GM12878 (cell line): ENCODE data around the gene MYO16.

ENCODE experiments used
- HDGF ChIP-seq: fragments of 450-650 bp; IDR thresholded peaks from 2 replicates; pipeline ENCODE4 v1.6.1; 2016; ENCODE audit warnings: antibody characterized with exemption
- MTA2 ChIP-seq: fragments of 450-650 bp; IDR thresholded peaks from 2 replicates; pipeline ENCODE4 v1.6.1; 2016; ENCODE audit warnings: low read depth, mild to moderate bottlenecking, moderate library complexity
- NRF1 ChIP-seq: conservative IDR thresholded peaks from 2 replicates; pipeline ENCODE4 v1.6.1; 2011; ENCODE audit warnings: mild to moderate bottlenecking, low read depth, low read length, improper control_type of control experiment
- POLR2A ChIP-seq: IDR thresholded peaks from 2 replicates; pipeline ENCODE4 v1.6.1; 2011; ENCODE audit warnings: low read depth, mild to moderate bottlenecking, low read length
- RAD21 ChIP-seq: IDR thresholded peaks from 2 replicates; pipeline ENCODE4 v1.6.1; 2011; ENCODE audit warnings: mild to moderate bottlenecking, low read depth, low read length, moderate library complexity; ENCODE audit not compliant: insufficient read depth
- RUNX3 ChIP-seq: IDR thresholded peaks from 2 replicates; pipeline ENCODE4 v1.6.1; 2012; ENCODE audit warnings: low read length, inconsistent platforms
- SRF ChIP-seq, 2 experiments: IDR thresholded peaks; 2 replicates each; pipeline ENCODE4 v1.6.1; 2011; ENCODE audit warnings: low read depth in 2 of 2, low read length in 2 of 2, mild to moderate bottlenecking in 1 of 2, moderate library complexity in 1 of 2
- TF ChIP-seq, protein P1 (sequence below), 3 experiments: IDR thresholded peaks in 2 of 3; conservative IDR thresholded peaks in 1 of 3; 2 replicates each; pipeline ENCODE4 v1.5.1; 2011; ENCODE audit warnings: low read depth in 3 of 3, low read length in 3 of 3, mild to moderate bottlenecking in 3 of 3, control low read depth in 2 of 3, moderate library complexity in 2 of 3, inconsistent platforms in 1 of 3, mixed read lengths in 1 of 3; ENCODE audit not compliant: control insufficient read depth in 2 of 3, insufficient read depth in 1 of 3; ENCODE audit errors: extremely low read depth in 1 of 3
- TF ChIP-seq, protein P2 (sequence below): fragments of 450-650 bp; IDR thresholded peaks from 2 replicates; pipeline ENCODE4 v1.6.1; 2017; ENCODE audit warnings: antibody characterized with exemption, mild to moderate bottlenecking, moderate library complexity

GRCh38 chr13:108674771-108675170, 45.4 kb downstream of the MYO16 start:
- TF ChIP-seq RAD21 (no peak), POLR2A (no peak), HDGF (no peak), RUNX3 (no peak), MTA2 (no peak), SRF (IDR thresholded peaks at IDR 0.05; ENCODE audit: low read depth in 2 of 2, low read length in 2 of 2) (no peak), NRF1 (no peak)
- TF ChIP-seq, protein P1, sequence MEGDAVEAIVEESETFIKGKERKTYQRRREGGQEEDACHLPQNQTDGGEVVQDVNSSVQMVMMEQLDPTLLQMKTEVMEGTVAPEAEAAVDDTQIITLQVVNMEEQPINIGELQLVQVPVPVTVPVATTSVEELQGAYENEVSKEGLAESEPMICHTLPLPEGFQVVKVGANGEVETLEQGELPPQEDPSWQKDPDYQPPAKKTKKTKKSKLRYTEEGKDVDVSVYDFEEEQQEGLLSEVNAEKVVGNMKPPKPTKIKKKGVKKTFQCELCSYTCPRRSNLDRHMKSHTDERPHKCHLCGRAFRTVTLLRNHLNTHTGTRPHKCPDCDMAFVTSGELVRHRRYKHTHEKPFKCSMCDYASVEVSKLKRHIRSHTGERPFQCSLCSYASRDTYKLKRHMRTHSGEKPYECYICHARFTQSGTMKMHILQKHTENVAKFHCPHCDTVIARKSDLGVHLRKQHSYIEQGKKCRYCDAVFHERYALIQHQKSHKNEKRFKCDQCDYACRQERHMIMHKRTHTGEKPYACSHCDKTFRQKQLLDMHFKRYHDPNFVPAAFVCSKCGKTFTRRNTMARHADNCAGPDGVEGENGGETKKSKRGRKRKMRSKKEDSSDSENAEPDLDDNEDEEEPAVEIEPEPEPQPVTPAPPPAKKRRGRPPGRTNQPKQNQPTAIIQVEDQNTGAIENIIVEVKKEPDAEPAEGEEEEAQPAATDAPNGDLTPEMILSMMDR (IDR thresholded peaks at IDR 0.05 in 2 of 3, conservative IDR thresholded peaks at IDR 0.05 in 1 of 3; ENCODE audit: control insufficient read depth in 2 of 3, extremely low read depth in 1 of 3, insufficient read depth in 1 of 3, low read depth in 3 of 3, low read length in 3 of 3): no peak
- TF ChIP-seq, protein P2, sequence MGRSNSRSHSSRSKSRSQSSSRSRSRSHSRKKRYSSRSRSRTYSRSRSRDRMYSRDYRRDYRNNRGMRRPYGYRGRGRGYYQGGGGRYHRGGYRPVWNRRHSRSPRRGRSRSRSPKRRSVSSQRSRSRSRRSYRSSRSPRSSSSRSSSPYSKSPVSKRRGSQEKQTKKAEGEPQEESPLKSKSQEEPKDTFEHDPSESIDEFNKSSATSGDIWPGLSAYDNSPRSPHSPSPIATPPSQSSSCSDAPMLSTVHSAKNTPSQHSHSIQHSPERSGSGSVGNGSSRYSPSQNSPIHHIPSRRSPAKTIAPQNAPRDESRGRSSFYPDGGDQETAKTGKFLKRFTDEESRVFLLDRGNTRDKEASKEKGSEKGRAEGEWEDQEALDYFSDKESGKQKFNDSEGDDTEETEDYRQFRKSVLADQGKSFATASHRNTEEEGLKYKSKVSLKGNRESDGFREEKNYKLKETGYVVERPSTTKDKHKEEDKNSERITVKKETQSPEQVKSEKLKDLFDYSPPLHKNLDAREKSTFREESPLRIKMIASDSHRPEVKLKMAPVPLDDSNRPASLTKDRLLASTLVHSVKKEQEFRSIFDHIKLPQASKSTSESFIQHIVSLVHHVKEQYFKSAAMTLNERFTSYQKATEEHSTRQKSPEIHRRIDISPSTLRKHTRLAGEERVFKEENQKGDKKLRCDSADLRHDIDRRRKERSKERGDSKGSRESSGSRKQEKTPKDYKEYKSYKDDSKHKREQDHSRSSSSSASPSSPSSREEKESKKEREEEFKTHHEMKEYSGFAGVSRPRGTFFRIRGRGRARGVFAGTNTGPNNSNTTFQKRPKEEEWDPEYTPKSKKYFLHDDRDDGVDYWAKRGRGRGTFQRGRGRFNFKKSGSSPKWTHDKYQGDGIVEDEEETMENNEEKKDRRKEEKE: no peak
